Hepatic stellate cell (primary cell): ENCODE measurements around the gene CHRNE.
"Not testable (repeated sequence)": the region's sequence is repeated elsewhere in the genome, so short reads cannot be mapped to it uniquely, and the experiment has no call there.

Experiments used
- DNase-seq: peaks from one replicate; pipeline ENCODE4 v3.0.0; 2011; ENCODE audit warnings: low spot score

Gene CHRNE

DNA sequence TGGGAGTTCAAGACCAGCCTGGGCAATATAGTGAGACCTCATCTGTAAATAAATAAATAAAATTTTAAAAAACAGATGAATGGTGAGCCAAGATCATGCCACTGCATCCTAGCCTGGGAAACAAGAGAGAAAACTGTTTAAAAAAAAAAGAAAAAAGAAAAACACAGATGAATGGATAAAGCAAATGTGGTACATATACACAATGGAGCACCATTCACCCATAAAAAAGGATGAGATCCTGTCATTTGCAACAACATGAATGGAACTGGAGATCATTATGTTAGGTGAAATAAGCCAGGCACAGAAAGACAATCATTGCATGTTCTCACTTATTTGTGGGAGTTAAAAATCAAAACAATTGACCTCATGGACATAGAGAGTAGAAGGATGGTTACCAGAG, 3.7 kb upstream of the CHRNE start:
- not testable (repeated sequence) for DNase-seq

- no peak for DNase-seq
These were observed 358 bp downstream of the CHRNE start for GRCh38 chr17:4902540-4902939.

DNA sequence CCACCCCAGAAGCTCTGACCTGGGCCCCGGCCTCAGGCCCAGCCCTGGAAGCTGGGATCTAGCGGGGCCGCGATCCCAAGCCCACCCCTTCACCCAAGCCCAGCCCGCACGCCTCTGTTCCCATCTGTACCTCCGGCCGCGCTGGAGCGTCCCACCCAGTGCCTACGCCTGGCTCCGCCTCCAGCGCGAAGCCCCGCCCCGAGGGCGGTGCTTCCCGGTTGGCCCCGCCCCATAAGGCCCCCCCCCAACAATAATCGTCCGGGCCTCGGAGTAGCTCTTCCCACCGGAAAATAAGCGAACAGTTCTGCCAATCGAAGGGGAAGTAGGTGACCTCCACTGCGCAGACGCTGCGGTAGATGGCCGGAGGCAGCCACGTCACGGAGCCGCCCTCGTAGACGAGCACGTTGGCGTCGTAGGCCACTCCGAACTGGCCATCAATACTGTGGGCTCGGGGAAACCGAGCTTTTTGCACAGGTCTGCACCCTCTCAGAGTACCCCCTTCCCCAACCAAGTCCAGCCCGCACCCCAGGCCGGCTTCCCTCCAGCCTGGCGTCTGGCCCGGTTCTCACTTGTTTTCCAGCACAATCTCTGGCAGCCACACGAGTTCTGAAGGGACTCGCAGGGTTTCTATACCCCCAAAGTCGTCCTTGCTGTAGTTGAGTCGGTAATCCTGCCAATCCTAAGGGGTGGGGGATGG, 1.1 kb downstream of the CHRNE start:
- DNase-seq = no peak

DNA sequence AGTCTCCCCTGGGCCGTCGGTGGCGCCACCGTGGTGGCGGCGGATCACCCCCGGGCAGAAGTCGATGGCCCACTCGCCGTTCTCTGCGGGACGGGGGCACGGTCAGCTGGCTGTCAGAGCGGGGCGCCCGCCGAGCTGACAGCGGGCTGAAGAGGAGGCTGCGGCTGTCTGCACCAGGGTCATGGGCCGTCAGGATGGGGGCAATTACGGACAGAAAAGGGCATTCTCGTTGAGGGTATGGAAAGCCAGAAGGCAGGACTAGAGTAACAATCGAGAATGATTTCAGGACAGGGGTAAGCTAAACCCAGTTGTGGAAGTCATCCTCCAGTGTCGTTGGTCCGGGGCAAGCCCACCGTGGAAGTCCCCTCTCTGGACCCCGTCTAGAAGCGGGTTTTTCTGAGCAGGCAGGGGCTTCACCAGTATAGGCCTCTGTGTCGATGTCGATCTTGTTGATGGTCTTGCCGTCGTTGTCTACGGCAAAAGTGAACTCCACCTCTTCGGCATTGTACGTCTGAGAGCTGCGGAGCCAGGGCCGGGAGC, 1.7 kb downstream of the CHRNE start:
- DNase-seq = no peak

- no peak for DNase-seq
These were observed 2.4 kb downstream of the CHRNE start for GRCh38 chr17:4900231-4901107.

- DNase-seq = peak; percentile 71
These were observed 3.3 kb downstream of the CHRNE start, which contains the start of gene C17orf107 for GRCh38 chr17:4899341-4900230. Gene C17orf107 (plus strand): TSS chr17:4899536. CDS start chr17:4899763, 227 bp downstream.

DNA sequence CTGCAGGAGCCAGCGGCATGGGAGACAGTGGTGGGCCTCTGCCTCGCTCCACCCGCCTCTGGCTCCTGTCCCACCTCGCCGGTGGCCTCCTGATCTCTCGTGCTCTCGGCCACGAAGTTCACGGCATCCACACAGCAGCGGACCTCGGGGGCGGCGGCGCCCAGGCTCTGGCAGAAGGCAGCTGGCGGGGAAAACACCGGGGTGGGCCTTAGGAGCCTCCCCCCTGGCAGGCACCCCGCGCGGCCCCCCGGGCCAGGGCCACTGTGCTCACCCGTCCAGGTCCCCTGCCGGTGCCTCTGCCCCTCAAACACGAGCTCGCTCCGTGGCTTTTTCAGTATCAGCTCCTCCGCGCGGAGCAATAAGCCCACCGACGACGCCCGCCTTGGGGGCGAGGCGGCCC, 4.0 kb downstream of the CHRNE start:
- no peak for DNase-seq

GRCh38 chr17:4898351-4898750, 4.5 kb downstream of the CHRNE start:
- no peak for DNase-seq

GRCh38 chr17:4897785-4898184, 5.1 kb downstream of the CHRNE start:
- DNase-seq = no peak

DNA sequence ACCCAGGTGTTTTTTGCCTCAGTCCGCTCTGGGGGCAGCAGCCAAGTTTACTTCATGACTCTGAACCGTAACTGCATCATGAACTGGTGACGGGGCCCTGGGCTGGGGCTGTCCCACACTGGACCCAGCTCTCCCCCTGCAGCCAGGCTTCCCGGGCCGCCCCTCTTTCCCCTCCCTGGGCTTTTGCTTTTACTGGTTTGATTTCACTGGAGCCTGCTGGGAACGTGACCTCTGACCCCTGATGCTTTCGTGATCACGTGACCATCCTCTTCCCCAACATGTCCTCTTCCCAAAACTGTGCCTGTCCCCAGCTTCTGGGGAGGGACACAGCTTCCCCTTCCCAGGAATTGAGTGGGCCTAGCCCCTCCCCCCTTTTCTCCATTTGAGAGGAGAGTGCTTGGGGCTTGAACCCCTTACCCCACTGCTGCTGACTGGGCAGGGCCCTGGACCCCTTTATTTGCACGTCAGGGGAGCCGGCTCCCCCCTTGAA, 5.7 kb downstream of the CHRNE start:
- no peak for DNase-seq

DNA sequence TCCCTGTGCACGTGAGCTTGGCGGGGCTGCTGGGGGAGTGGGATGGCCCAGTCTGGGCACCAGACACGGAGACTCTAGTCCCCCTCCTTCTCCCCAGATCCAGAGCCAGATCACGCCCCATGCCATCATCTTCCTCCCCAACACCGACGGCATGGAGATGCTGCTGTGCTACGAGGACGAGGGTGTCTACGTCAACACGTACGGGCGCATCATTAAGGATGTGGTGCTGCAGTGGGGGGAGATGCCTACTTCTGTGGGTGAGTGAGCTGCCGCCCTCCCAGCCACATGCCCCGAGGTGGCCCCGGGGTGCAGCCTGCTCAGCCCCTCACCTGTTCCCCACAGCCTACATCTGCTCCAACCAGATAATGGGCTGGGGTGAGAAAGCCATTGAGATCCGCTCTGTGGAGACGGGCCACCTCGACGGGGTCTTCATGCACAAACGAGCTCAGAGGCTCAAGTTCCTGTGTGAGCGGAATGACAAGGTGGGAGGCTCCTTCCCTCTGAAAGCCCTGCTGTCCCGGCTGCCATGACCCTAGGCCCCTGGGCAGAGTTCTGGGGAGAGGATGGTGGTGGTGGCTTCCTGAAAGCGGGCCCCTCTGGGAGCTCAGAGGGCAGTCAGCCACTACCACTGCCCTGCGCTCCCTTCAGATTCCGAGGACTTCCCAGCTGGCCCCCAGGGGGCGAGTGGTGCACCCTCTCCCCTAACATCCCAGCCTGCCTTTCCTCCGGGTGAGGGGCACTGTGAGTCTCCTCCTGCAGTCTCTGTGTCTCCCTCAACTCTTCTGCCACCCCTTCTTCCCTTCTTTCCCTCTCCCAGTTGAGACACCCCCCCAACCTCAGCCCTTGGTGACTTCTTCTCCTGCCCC, 6.3 kb downstream of the CHRNE start:
- DNase-seq = no peak

GRCh38 chr17:4895657-4896331, 7.1 kb downstream of the CHRNE start:
- no peak for DNase-seq

GRCh38 chr17:4895121-4895520, 7.8 kb downstream of the CHRNE start:
- DNase-seq = no peak

DNA sequence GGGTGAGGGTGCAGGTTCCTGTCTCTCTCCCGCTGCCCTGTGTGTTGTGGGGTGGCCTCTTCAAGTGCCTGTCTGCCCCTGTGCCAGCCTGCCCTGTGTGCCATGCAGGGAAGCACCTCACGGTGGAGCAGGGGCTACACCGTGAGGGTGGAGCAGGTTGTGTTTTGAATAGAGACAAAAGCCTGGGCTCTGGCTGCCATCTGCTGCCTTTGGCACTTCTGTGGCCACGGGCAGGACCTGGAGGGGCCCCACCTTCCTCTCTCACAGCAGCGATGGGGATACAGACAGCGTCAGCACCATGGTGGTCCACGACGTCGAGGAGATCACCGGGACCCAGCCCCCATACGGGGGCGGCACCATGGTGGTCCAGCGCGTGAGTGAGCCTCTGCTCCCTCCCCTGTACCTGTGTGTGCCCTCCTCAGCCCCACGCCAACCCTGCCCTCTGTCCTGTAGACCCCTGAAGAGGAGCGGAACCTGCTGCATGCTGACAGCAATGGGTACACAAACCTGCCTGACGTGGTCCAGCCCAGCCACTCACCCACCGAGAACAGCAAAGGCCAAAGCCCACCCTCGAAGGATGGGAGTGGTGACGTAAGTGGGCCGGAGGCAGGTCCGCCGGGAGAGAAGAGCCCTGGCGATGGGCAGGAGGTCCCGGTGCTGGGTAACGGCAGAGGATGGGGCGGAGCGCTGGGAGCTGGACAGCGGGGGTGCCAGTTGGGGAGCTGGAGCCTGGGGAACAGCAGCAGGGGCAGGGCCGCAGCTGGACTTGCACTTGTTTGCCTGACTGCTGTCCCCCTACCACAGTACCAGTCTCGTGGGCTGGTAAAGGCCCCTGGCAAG, 9.0 kb downstream of the CHRNE start:
- DNase-seq = no peak

GRCh38 chr17:4893272-4893671, 9.6 kb downstream of the CHRNE start:
- no peak for DNase-seq

- no peak for DNase-seq
These were observed 10.2 kb downstream of the CHRNE start for GRCh38 chr17:4892499-4893221.

DNA sequence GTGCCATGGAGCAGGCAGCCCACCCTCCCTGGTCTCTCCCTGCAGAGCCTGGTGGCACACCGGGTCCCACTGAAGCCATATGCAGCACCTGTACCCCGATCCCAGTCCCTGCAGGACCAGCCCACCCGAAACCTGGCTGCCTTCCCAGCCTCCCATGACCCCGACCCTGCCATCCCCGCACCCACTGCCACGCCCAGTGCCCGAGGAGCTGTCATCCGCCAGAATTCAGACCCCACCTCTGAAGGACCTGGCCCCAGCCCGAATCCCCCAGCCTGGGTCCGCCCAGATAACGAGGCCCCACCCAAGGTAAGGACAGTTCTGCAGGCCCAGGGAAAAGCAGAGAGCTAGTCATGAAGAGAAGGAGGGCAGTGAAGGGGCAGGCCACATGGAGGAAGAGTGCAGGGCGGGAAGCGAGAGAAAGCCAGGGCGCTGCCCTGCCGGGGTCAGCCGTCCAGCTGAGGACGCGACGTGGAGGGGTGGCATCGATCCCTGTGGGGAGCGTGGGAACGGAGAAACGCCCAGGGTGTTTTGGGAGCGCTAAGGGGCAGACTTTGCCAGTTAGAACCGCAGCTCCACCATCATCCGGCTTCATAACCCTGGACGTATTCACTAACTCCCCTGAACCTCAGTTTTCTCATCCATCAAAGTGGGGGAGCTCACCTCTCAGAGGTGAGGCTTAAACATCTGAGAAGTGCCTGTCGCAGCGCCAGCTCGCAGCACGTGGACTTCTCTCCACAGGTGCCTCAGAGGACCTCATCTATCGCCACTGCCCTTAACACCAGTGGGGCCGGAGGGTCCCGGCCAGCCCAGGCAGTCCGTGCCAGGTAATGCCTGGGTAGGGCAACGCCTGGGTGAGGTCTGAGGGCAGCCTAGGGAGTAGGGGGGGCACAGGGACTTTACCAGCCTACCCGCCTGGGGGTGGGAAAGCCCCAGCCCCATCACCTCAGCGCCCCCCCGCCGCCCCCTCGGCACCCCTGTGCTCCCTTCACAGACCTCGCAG, 11.2 kb downstream of the CHRNE start:
- DNase-seq = no peak
